D721Med (cell line): ENCODE data around the gene HACL1.

Experiments
- DNase-seq: peaks from one replicate; pipeline ENCODE4 v3.0.0; 2011; ENCODE audit warnings: low spot score; ENCODE audit not compliant: insufficient read length
- FAIRE-seq: peaks from 2 replicates; lab custom pipeline; 2011; peaks lifted over from hg19 to GRCh38; lab: Jason Lieb, UNC
- CTCF ChIP-seq: IDR thresholded peaks from 2 replicates; pipeline ENCODE4 v1.5.1; 2012; ENCODE audit warnings: mild to moderate bottlenecking, control low read depth; ENCODE audit not compliant: insufficient read depth; ENCODE audit errors: missing control alignments

The HACL1 gene

GRCh38 chr3:15592968-15593367 is 8.4 kb downstream of the HACL1 start:
- FAIRE-seq, result no peak
- TF ChIP-seq CTCF, result no peak
- DNase-seq, result no peak

GRCh38 chr3:15591928-15592327 is 9.4 kb downstream of the HACL1 start:
- no peak for DNase-seq
- FAIRE-seq, result no peak
- TF ChIP-seq CTCF, result no peak

GRCh38 chr3:15591242-15591641 is 10.1 kb downstream of the HACL1 start:
- TF ChIP-seq CTCF, result no peak
- DNase-seq (no peak), FAIRE-seq (no peak)

- no peak for TF ChIP-seq CTCF
- no peak for DNase-seq
- FAIRE-seq, result no peak
Observed at GRCh38 chr3:15585111-15585845, 16.1 kb downstream of the HACL1 start.

- FAIRE-seq (no peak), DNase-seq (no peak)
- no peak for TF ChIP-seq CTCF
Observed at GRCh38 chr3:15581471-15582394, 19.6 kb downstream of the HACL1 start.

GRCh38 chr3:15579051-15579450 is 22.3 kb downstream of the HACL1 start:
- TF ChIP-seq CTCF, result no peak
- FAIRE-seq (no peak), DNase-seq (no peak)
